ENCODE data around the gene LGR6.
"Not testable (repeated sequence)": the region's sequence is repeated elsewhere in the genome, so short reads cannot be mapped to it uniquely, and the experiment has no call there.

LGR6 gene

GRCh38 chr1:202179828-202180750 lies 13.5 kb upstream of the LGR6 start:
- no peak for DNase-seq (ENCODE audit: low spot score)

GRCh38 chr1:202180751-202181139 lies 12.9 kb upstream of the LGR6 start:
- not testable (repeated sequence) for DNase-seq (ENCODE audit: low spot score)

- no peak for DNase-seq (ENCODE audit: low spot score)
These were observed 12.0 kb upstream of the LGR6 start for GRCh38 chr1:202181586-202181985.

GRCh38 chr1:202182040-202182877 lies 11.3 kb upstream of the LGR6 start:
- DNase-seq (ENCODE audit: low spot score) = no peak

GRCh38 chr1:202184750-202185460 lies 8.7 kb upstream of the LGR6 start:
- DNase-seq (ENCODE audit: low spot score) = peak; percentile 92

- no peak for DNase-seq (ENCODE audit: low spot score)
These were observed 7.3 kb upstream of the LGR6 start for GRCh38 chr1:202186327-202186726.

- no peak for DNase-seq (ENCODE audit: low spot score)
These were observed 6.4 kb upstream of the LGR6 start for GRCh38 chr1:202187041-202187671.

- no peak for DNase-seq (ENCODE audit: low spot score)
These were observed 5.7 kb upstream of the LGR6 start for GRCh38 chr1:202187697-202188407.

- peak; percentile 71 for DNase-seq (ENCODE audit: low spot score)
These were observed 4.4 kb upstream of the LGR6 start for GRCh38 chr1:202189001-202189790.

GRCh38 chr1:202189918-202190715 lies 3.5 kb upstream of the LGR6 start:
- no peak for DNase-seq (ENCODE audit: low spot score)

- DNase-seq (ENCODE audit: low spot score) = not testable (repeated sequence)
These were observed 2.2 kb upstream of the LGR6 start for GRCh38 chr1:202191391-202191790.

GRCh38 chr1:202192770-202193613 lies 607 bp upstream of the LGR6 start:
- DNase-seq (ENCODE audit: low spot score) = peak; percentile 82

- no peak for DNase-seq (ENCODE audit: low spot score)
These were observed 689 bp downstream of the LGR6 start for GRCh38 chr1:202194328-202194648.

GRCh38 chr1:202197653-202198365 lies 4.2 kb downstream of the LGR6 start:
- no peak for DNase-seq (ENCODE audit: low spot score)

GRCh38 chr1:202198366-202198724 lies 4.7 kb downstream of the LGR6 start:
- no peak for DNase-seq (ENCODE audit: low spot score)

- DNase-seq (ENCODE audit: low spot score) = no peak
These were observed 5.7 kb downstream of the LGR6 start for GRCh38 chr1:202199040-202199889.

GRCh38 chr1:202200112-202200548 lies 6.5 kb downstream of the LGR6 start:
- DNase-seq (ENCODE audit: low spot score) = peak; percentile 43

Measured in iPS-NIHi11 (cell line).